Activated CD4-positive, alpha-beta T cell treated with anti-CD3 and anti-CD28 coated beads for 36 hours (primary cell): ENCODE data around the gene B4GALT2. TPM values are rescaled to one million over a fixed set of nuclear protein-coding genes. Genes with fewer than 3 reads are reported as not detected.

ENCODE experiments used
- ATAC-seq: fragments of 200-7000 bp; cut with Tn5 transposase; one replicate; pipeline ENCODE4 v1.10.0; 2021; ENCODE audit warnings: mild to moderate bottlenecking, moderate library complexity
- CTCF ChIA-PET: fragments of 350-600 bp; sonication (Branson Sonifier 250); formaldehyde crosslinking; loops from one replicate; lab custom pipeline; 2021; ENCODE audit warnings: antibody characterized with exemption; lab: Charles Lee
- POLR2A ChIA-PET: fragments of 350-600 bp; sonication (Branson Sonifier 250); formaldehyde crosslinking; loops from one replicate; lab custom pipeline; 2021; ENCODE audit warnings: antibody characterized with exemption, inconsistent platforms; lab: Charles Lee
- DNase-seq: peaks from one replicate; pipeline ENCODE4 v3.0.0-alpha.2; 2020
- H3K27ac Mint-ChIP-seq: one replicate; pipeline ENCODE4 v1.8.0; 2021; ENCODE audit warnings: mixed read lengths
- H3K27me3 Mint-ChIP-seq: one replicate; pipeline ENCODE4 v1.8.0; 2021; ENCODE audit warnings: mixed read lengths
- H3K36me3 Mint-ChIP-seq: one replicate; pipeline ENCODE4 v1.8.0; 2021; ENCODE audit warnings: low read depth, mixed read lengths
- H3K4me1 Mint-ChIP-seq: one replicate; pipeline ENCODE4 v1.8.0; 2021; ENCODE audit warnings: mixed read lengths
- H3K4me3 Mint-ChIP-seq: one replicate; pipeline ENCODE4 v1.8.0; 2021; ENCODE audit warnings: mild to moderate bottlenecking, moderate library complexity, mixed read lengths
- H3K9me3 Mint-ChIP-seq: one replicate; pipeline ENCODE4 v1.8.0; 2021; ENCODE audit warnings: low read depth, mixed read lengths
- intact Hi-C, 2 experiments: fragments of 100-400 bp; cut with DNase I in 1 of 2; cut with micrococcal nuclease in 1 of 2; formaldehyde crosslinking; loops; one replicate each; pipeline versions ENCODE4 v1.14.2 to v1.15.1; 2022 to 2024; cut with DNase I, micrococcal nuclease
- total RNA-seq, 2 experiments: library from RNA; stranded (reverse); gene quantifications; one replicate each; pipeline ENCODE4 v1.2.3, GENCODE V29; 2021

The B4GALT2 gene
- total RNA-seq, 2 experiments from 2014 or later: 27.9 to 35.3 TPM

DNA sequence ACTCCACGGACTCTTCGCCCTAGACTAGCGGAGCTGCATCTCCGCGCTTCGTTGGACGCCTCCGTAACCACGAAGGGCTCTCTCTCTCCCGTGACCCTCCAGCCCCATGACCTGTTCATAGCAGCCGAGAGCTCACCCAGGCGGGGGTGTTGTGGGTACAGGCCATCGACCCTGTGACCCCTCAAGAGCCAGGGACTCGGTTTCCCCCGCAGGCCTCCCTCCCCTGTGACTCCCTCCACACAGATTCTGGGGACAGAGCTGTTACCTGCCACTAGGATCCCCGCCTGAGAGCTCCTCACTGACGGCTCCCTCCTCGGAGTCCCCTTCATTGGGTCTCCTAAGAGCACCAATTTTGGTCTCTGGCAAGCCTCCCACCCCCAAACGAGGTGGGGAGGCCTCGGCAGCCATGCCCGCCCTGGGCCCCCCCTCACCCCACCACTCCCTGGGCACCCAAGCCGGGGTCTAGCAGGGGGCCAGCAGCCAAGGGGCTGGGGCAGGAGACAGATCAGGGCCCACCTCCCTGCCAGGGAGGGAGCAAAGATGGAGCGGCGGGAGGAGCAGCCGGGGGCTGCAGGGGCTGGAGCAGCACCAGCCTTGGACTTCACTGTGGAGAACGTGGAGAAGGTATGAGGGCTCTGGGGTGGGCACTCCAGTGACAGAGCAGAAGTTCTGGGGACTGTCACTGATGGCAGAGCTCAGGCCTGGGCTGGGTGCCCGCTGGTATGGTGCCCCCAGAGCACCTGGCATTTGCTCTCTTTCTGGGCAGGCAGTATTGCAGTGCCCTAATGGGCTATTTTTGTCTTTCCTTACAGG is 31.7 kb upstream of the B4GALT2 start:
- no peaks in the 10 kb centered on the region for H3K9me3 Mint-ChIP-seq
- peak; percentile 4 for ATAC-seq
- peaks cover 19% of the 10 kb centered on the region for H3K36me3 Mint-ChIP-seq
- peaks cover 38% of the 10 kb centered on the region for H3K4me1 Mint-ChIP-seq
- DNase-seq: peak; percentile 34
- intact Hi-C loops: loop anchor here (2.0 to 5.0 kb wide), 3 partner anchors 100 to 588 kb away; partner anchors contain the start of genes CDC20 (in 1 of the 2) and ST3GAL3 (in 1 of the 2)
- ChIA-PET CTCF (interaction anchor here (0.6 to 5.9 kb wide), 9 partner anchors 8 to 240 kb away, joined by 3 to 96 read pairs (median 4); partner anchors contain the start of genes ARTN and DPH2), POLR2A (interaction anchor here (0.5 to 1.7 kb wide), 4 partner anchors 9 to 241 kb away, joined by 3 to 14 read pairs (median 4); no protein-coding TSS in a partner anchor)
- H3K4me3 Mint-ChIP-seq: peak overlapping the region; percentile 94
- peak overlapping the region; percentile 89 for H3K27ac Mint-ChIP-seq
- H3K27me3 Mint-ChIP-seq: no peaks in the 10 kb centered on the region

GRCh38 chr1:43947874-43948437 is 31.1 kb upstream of the B4GALT2 start:
- Mint-ChIP-seq H3K4me1 (peaks cover 38% of the 10 kb centered on the region), H3K27me3 (no peaks in the 10 kb centered on the region), H3K27ac (peak overlapping the region; percentile 22), H3K36me3 (peaks cover 17% of the 10 kb centered on the region), H3K9me3 (no peaks in the 10 kb centered on the region), H3K4me3 (peak overlapping the region; percentile 94)
- ATAC-seq (no peak), DNase-seq (no peak)
- POLR2A ChIA-PET: interaction anchor here (1.7 kb wide), 1 partner anchor 24 kb away, joined by 5 read pairs; no protein-coding TSS in a partner anchor
- intact Hi-C loops: loop anchor here (2.0 to 5.0 kb wide), 3 partner anchors 99 to 589 kb away; partner anchors contain the start of genes CDC20 (in 1 of the 2) and ST3GAL3 (in 1 of the 2)
- CTCF ChIA-PET: interaction anchor here (0.6 to 5.9 kb wide), 2 partner anchors 9 to 13 kb away, joined by 3 to 96 read pairs; partner anchors contain the start of gene ARTN

- Mint-ChIP-seq H3K4me3 (no peak overlapping the region), H3K9me3 (no peaks in the 10 kb centered on the region), H3K4me1 (peaks cover 34% of the 10 kb centered on the region), H3K36me3 (peaks cover 11% of the 10 kb centered on the region), H3K27ac (no peak overlapping the region), H3K27me3 (no peaks in the 10 kb centered on the region)
- POLR2A ChIA-PET: no interaction called here
- ATAC-seq (no peak), DNase-seq (no peak)
- CTCF ChIA-PET: interaction anchor here (1.3 to 3.5 kb wide), 2 partner anchors 10 to 15 kb away, joined by 5 to 12 read pairs; no protein-coding TSS in a partner anchor
- intact Hi-C loops: loop anchor here (5.0 kb wide), 2 partner anchors 98 to 242 kb away; partner anchors contain the start of gene ST3GAL3 (in 1 of the 2)
Observed at GRCh38 chr1:43949678-43950077, 29.3 kb upstream of the B4GALT2 start.

GRCh38 chr1:43951021-43951985 is 27.7 kb upstream of the B4GALT2 start:
- no peaks in the 10 kb centered on the region for H3K9me3 Mint-ChIP-seq
- POLR2A ChIA-PET: no interaction called here
- ATAC-seq: no peak

DNA sequence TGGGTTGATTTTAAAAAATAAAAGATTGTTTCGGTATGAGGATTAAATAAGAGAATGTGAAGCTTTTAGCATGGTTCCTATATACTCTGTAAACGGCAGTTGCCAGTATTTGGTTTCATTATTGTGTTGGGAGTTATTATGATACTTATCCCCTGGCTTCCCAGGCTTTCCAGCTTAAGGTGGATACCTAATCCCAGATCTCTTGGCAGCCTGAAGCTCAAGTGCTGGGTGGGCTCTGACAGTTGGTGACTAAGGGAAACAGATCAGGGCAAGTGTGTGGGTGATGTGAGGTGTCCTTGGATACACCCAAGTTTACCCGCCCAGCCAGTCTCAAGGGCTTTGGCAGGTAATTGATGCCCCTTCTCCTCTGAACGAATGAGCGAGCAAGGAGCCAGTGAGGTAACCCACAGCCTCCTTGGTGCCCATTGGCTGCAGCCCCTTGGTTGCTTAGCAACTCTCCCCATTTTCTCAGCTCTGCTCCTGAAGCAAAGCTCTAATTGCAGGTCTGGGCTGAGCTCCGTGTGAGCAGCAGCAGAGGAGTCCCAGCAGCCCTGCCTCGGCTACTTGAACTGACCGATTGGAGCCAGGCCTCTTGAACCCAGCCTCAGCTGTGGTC is 26.2 kb upstream of the B4GALT2 start:
- H3K36me3 Mint-ChIP-seq: peaks cover 11% of the 10 kb centered on the region
- H3K4me1 Mint-ChIP-seq: peaks cover 19% of the 10 kb centered on the region
- H3K4me3 Mint-ChIP-seq: no peak overlapping the region
- ChIA-PET POLR2A (no interaction called here), CTCF (interaction anchor here (0.6 to 3.5 kb wide), 3 partner anchors 18 to 52 kb away, joined by 3 to 12 read pairs (median 9); no protein-coding TSS in a partner anchor)
- intact Hi-C loops: no loop called here
- H3K27ac Mint-ChIP-seq: no peak overlapping the region
- DNase-seq (no peak), ATAC-seq (no peak)
- no peaks in the 10 kb centered on the region for H3K27me3 Mint-ChIP-seq
- H3K9me3 Mint-ChIP-seq: no peaks in the 10 kb centered on the region

More at GRCh38 chr1:43951021-43951985, 27.7 kb upstream of the B4GALT2 start:
- CTCF ChIA-PET: interaction anchor here (0.6 to 3.5 kb wide), 3 partner anchors 12 to 55 kb away, joined by 5 to 12 read pairs (median 5); no protein-coding TSS in a partner anchor
- Mint-ChIP-seq H3K4me3 (no peak overlapping the region), H3K36me3 (peaks cover 5% of the 10 kb centered on the region), H3K27ac (no peak overlapping the region), H3K4me1 (peaks cover 23% of the 10 kb centered on the region), H3K27me3 (no peaks in the 10 kb centered on the region)
- intact Hi-C loops: no loop called here
- DNase-seq: no peak

DNA sequence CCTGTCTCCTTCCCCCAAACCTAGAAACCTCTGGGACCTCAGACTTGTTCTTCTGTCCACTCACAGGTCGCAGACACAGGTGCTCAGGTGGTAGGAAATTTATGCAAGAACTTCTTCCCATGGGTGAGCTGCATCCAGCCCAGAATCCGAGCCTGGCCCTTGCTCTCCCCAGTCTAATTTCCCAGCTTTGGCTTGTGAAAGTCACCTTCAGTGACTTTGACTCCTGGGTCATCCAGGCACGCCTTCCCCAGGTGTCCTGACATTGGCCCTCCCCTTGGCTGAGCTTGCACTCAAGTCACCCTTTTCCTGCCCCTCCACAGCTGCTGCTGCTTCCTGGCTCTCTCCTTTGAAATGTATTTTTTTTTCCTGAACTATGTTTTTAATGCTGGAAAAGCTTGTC is 25.6 kb upstream of the B4GALT2 start:
- Mint-ChIP-seq H3K9me3 (no peaks in the 10 kb centered on the region), H3K4me1 (peaks cover 14% of the 10 kb centered on the region), H3K36me3 (peaks cover 14% of the 10 kb centered on the region), H3K4me3 (no peak overlapping the region), H3K27me3 (no peaks in the 10 kb centered on the region), H3K27ac (no peak overlapping the region)
- DNase-seq (no peak), ATAC-seq (no peak)
- ChIA-PET POLR2A (no interaction called here), CTCF (interaction anchor here (2.3 kb wide), 1 partner anchor 18 kb away, joined by 9 read pairs; no protein-coding TSS in a partner anchor)
- intact Hi-C loops: no loop called here

GRCh38 chr1:43954036-43954435 is 25.0 kb upstream of the B4GALT2 start:
- Mint-ChIP-seq H3K4me1 (peaks cover 12% of the 10 kb centered on the region), H3K4me3 (no peak overlapping the region), H3K27ac (no peak overlapping the region), H3K36me3 (peaks cover 15% of the 10 kb centered on the region), H3K27me3 (no peaks in the 10 kb centered on the region), H3K9me3 (no peaks in the 10 kb centered on the region)
- intact Hi-C loops: no loop called here
- DNase-seq (no peak), ATAC-seq (no peak)
- POLR2A ChIA-PET: no interaction called here
- CTCF ChIA-PET: interaction anchor here (1.4 to 2.3 kb wide), 2 partner anchors 8 to 19 kb away, joined by 3 to 9 read pairs; no protein-coding TSS in a partner anchor

- Mint-ChIP-seq H3K36me3 (peaks cover 10% of the 10 kb centered on the region), H3K9me3 (no peaks in the 10 kb centered on the region), H3K4me3 (no peak overlapping the region), H3K4me1 (peaks cover 2% of the 10 kb centered on the region), H3K27me3 (no peaks in the 10 kb centered on the region), H3K27ac (no peak overlapping the region)
- ATAC-seq (no peak), DNase-seq (no peak)
- CTCF ChIA-PET: interaction anchor here (0.6 to 1.3 kb wide), 4 partner anchors 21 to 402 kb away, joined by 3 to 4 read pairs (median 3); no protein-coding TSS in a partner anchor
- intact Hi-C loops: no loop called here
- POLR2A ChIA-PET: interaction anchor here (0.7 kb wide), 1 partner anchor 9 kb away, joined by 14 read pairs; no protein-coding TSS in a partner anchor
Observed at GRCh38 chr1:43956234-43956633, 22.8 kb upstream of the B4GALT2 start.

GRCh38 chr1:43957407-43958040 is 21.5 kb upstream of the B4GALT2 start:
- no peak overlapping the region for H3K4me3 Mint-ChIP-seq
- H3K4me1 Mint-ChIP-seq: no peaks in the 10 kb centered on the region
- H3K27me3 Mint-ChIP-seq: no peaks in the 10 kb centered on the region
- intact Hi-C loops: no loop called here
- peaks cover 10% of the 10 kb centered on the region for H3K36me3 Mint-ChIP-seq
- ATAC-seq (no peak), DNase-seq (no peak)
- no peak overlapping the region for H3K27ac Mint-ChIP-seq
- ChIA-PET POLR2A (no interaction called here), CTCF (interaction anchor here (0.7 kb wide), 1 partner anchor 439 kb away, joined by 4 read pairs; no protein-coding TSS in a partner anchor)
- H3K9me3 Mint-ChIP-seq: no peaks in the 10 kb centered on the region
